NT2/D1 (cell line): Measurements from ENCODE around the gene HEXIM1.

ENCODE experiments used
- YY1 ChIP-seq: IDR thresholded peaks from 2 replicates; pipeline ENCODE4 v1.6.1; 2011; ENCODE audit not compliant: insufficient read length, insufficient read depth
- ZNF274 ChIP-seq: IDR thresholded peaks from 2 replicates; pipeline ENCODE4 v1.6.1; 2011; ENCODE audit warnings: mild to moderate bottlenecking, low read depth, low read length

GRCh38 chr17:45129940-45130680, 18.2 kb upstream of the HEXIM1 start:
- no peak for TF ChIP-seq YY1
- TF ChIP-seq ZNF274, result no peak
